HepG2 (cell line): Measurements from ENCODE around the gene TMEM14B. TPM values are rescaled to one million over a fixed set of nuclear protein-coding genes. Genes with fewer than 3 reads are reported as not detected.
A peak's percentile ranks its signal among the peaks of the same experiment; 100 is the strongest.

ENCODE experiments used
- ATF3 ChIP-seq: sonication (generic); formaldehyde crosslinking; IDR thresholded peaks from 2 replicates; pipeline ENCODE4 v1.4.0; 2020; ENCODE audit warnings: missing genetic modification reagents
- BORCS8-MEF2B ChIP-seq: sonication (generic); formaldehyde crosslinking; IDR thresholded peaks from 2 replicates; pipeline ENCODE4 v1.8.0; 2022; ENCODE audit warnings: mild to moderate bottlenecking, missing genetic modification reagents
- MLXIP ChIP-seq: sonication (generic); formaldehyde crosslinking; IDR thresholded peaks from 2 replicates; pipeline ENCODE4 v1.9.0; 2021; ENCODE audit warnings: missing genetic modification reagents, borderline replicate concordance
- RXRA ChIP-seq: sonication (generic); formaldehyde crosslinking; IDR thresholded peaks from 2 replicates; pipeline ENCODE4 v1.5.1; 2020; ENCODE audit warnings: missing genetic modification reagents
- SCMH1 ChIP-seq: sonication (generic); formaldehyde crosslinking; IDR thresholded peaks from 2 replicates; pipeline ENCODE4 v1.9.0; 2021; ENCODE audit warnings: missing genetic modification reagents, mild to moderate bottlenecking, borderline replicate concordance
- ZNF121 ChIP-seq: sonication (generic); formaldehyde crosslinking; IDR thresholded peaks from 2 replicates; pipeline ENCODE4 v1.5.0; 2020; ENCODE audit warnings: mild to moderate bottlenecking, missing genetic modification reagents
- ZNF296 ChIP-seq: sonication (generic); formaldehyde crosslinking; conservative IDR thresholded peaks from 2 replicates; pipeline ENCODE4 v1.5.0; 2020; ENCODE audit warnings: mild to moderate bottlenecking, missing genetic modification reagents
- ZNF407 ChIP-seq: sonication (generic); formaldehyde crosslinking; IDR thresholded peaks from one replicate; pipeline ENCODE4 v1.5.1; 2020; ENCODE audit warnings: mild to moderate bottlenecking, missing genetic modification reagents; ENCODE audit errors: not compliant biosample characterization
- ZNF414 ChIP-seq: sonication (generic); formaldehyde crosslinking; IDR thresholded peaks from 2 replicates; pipeline ENCODE4 v1.5.0; 2020; ENCODE audit warnings: missing genetic modification reagents
- ZNF737 ChIP-seq: sonication (generic); formaldehyde crosslinking; IDR thresholded peaks from 2 replicates; pipeline ENCODE4 v1.5.0; 2020; ENCODE audit warnings: missing genetic modification reagents, mild to moderate bottlenecking, borderline replicate concordance
- ZNF740 ChIP-seq: sonication (generic); formaldehyde crosslinking; IDR thresholded peaks from 2 replicates; pipeline ENCODE4 v1.4.0; 2020; ENCODE audit warnings: missing genetic modification reagents
- ZNF781 ChIP-seq: sonication (generic); formaldehyde crosslinking; IDR thresholded peaks from 2 replicates; pipeline ENCODE4 v1.5.1; 2020; ENCODE audit warnings: borderline replicate concordance, mild to moderate bottlenecking, missing genetic modification reagents; ENCODE audit errors: not compliant biosample characterization
- polyA plus RNA-seq, 8 experiments: library from polyadenylated mRNA; depleted of rRNA in 3 of 8; stranded (reverse) in 7 of 8; unstranded in 1 of 8; fragments of >200 nt; fragmentation: Illumina TruSeq in 4 of 8; extraction: Trizol in 4 of 8; gene quantifications; 2 replicates each; pipeline versions ENCODE4 v1.2.1 to v1.2.3, GENCODE V29; 2011 to 2016; ENCODE audit warnings: low read depth in 4 of 8, missing spikeins in 1 of 8, mixed read lengths in 1 of 8; ENCODE audit not compliant: insufficient read depth in 1 of 8
- total RNA-seq, 5 experiments: library from RNA; depleted of rRNA; stranded (reverse); fragments of >200 nt; fragmentation: Illumina TruSeq; extraction: Trizol; gene quantifications; 2 replicates each; pipeline ENCODE4 v1.2.3, GENCODE V29; 2016; ENCODE audit warnings: low read depth in 1 of 5

The TMEM14B gene
- total and polyA plus RNA-seq, 2 of the 13 experiments (the other 11 are each of a cell fraction or from before 2014, with no cell fraction given), result 133 to 200 TPM

GRCh38 chr6:10747251-10747972, at the start of gene TMEM14B (continued):
- TF ChIP-seq ZNF414 (CRISPR knock-in tag) (peak; percentile 87), RXRA (CRISPR knock-in tag) (peak; percentile 93), BORCS8-MEF2B (CRISPR knock-in tag) (peak; percentile 80), ZNF121 (CRISPR knock-in tag) (peak; percentile 100), ZNF737 (CRISPR knock-in tag) (no peak), ZNF296 (CRISPR knock-in tag) (peak; percentile 39; the same call in 1 of the 2 replicates), ATF3 (CRISPR knock-in tag) (0 out of 2 replicates have a peak, but pooled peaks have one; percentile 12), MLXIP (0 out of 2 replicates have a peak, but pooled peaks have one; percentile 53), ZNF407 (CRISPR knock-in tag) (peak; percentile 94), ZNF740 (CRISPR knock-in tag) (no peak), SCMH1 (CRISPR knock-in tag) (no peak), ZNF781 (CRISPR knock-in tag) (peak; percentile 93)
